Panc1 (cell line): ENCODE measurements around the gene ASIC1.

Source experiments
- CTCF ChIP-seq: fragments of 450-650 bp; IDR thresholded peaks from 2 replicates; pipeline ENCODE4 v1.5.1; 2017; ENCODE audit warnings: mild to moderate bottlenecking
- POLR2AphosphoS5 ChIP-seq: IDR thresholded peaks from 2 replicates; pipeline ENCODE4 v1.6.1; 2012; ENCODE audit warnings: mild to moderate bottlenecking, low read depth, low read length, moderate library complexity
- REST ChIP-seq, 2 experiments: IDR thresholded peaks; 2 replicates each; pipeline ENCODE4 v1.6.1; 2011 to 2012; ENCODE audit warnings: low read depth in 2 of 2, control low read depth in 1 of 2, low read length in 1 of 2, mild to moderate bottlenecking in 1 of 2, moderate library complexity in 1 of 2; ENCODE audit not compliant: insufficient read depth in 1 of 2
- SIN3A ChIP-seq: IDR thresholded peaks from 2 replicates; pipeline ENCODE4 v1.6.1; 2012; ENCODE audit warnings: low read depth, mild to moderate bottlenecking, low read length, moderate library complexity, borderline replicate concordance; ENCODE audit not compliant: insufficient read depth
- TCF7L2 ChIP-seq: IDR thresholded peaks from 2 replicates; pipeline ENCODE4 v1.6.1; 2011; ENCODE audit warnings: mild to moderate bottlenecking, low read depth, low read length, inconsistent platforms

DNA sequence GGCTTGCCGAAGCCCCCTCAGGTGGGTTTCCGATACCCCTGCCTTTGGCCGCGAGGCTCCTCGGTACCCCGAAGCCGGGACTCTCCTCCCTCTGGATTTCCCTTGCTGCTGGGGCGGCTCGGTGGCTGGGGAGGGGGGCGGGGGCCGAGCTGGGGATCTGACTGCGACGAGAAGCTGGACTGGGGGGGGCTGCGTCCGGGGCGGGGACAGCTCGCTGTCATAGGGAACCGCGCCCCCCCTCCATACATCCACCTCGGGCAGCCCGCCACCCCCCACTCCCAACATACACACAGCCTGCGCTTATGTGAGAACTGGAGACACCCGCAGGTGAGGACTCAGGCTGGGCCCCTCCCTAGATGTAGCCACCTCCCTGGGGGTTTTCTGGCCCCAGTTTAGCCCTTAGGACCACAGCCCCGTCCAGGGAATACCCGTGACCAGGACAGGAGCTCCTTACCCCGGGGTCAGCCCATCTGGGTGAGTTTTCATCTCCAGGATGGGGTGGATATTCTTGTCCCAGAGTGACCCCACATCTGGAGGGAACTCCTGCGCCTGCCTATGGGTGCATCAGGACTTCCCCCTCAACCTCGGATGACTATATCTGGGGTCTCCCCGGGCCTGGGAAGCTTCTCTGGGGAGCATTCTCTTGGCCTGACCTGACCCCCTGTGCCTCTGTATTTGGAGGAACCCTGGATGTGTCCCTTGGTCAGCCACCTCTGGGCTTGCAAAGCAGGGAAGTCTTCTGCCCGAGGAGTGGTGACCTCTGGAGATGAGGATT is 687 bp downstream of the ASIC1 start:
- TF ChIP-seq REST (IDR thresholded peaks at IDR 0.05; ENCODE audit: insufficient read depth in 1 of 2, low read depth in 2 of 2, low read length in 1 of 2) (no peak), CTCF (no peak), POLR2AphosphoS5 (no peak), SIN3A (no peak), TCF7L2 (no peak)
